ENCODE results near the gene HRAS. TPM values are rescaled to one million over a fixed set of nuclear protein-coding genes. Genes with fewer than 3 reads are reported as not detected.

HRAS gene
- polyA plus RNA-seq, 2 of the 4 experiments (the other 2 are of a cell fraction), result 56.3 to 86.9 TPM

DNA sequence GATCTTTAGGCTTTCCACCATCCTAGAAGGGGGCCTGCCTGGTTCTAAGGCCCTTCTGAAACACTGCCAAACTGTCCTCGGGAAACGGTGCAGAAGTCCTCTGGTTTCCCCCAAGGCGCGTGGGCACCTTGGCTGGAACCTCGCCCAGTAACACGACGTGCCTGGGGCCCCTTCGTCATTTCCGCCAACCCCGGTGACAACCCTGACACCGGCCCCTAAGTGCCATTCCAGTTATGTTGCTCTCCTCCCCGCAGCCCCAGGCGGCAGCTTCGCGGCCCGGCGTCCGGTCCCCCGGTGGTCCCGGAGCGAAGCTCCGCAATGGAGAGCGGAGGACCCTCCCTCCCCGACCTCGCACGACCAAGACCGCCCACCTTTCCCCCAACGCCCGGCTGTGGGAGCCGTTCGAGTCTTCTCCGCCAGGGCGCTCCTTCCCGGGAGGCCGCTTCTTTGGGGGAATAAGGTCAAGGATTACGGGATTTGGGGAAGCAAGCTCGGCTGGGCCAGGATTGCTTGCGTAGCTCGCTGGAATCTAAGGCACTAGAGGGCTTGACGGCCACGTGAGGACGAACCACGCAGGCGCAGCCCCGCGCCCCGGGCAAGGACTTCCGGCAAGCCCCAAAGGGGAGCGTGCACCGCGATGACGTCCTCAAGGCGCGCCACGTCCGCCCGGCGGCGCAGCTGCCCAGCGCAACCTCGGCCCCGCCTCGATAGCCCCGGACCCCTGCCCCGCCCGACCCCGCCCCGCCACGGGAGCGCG lies 29.0 kb downstream of the HRAS start (continued):
- no peak for TF ChIP-seq RAD21 (conservative IDR thresholded peaks at IDR 0.05 in 1 of 2, IDR thresholded peaks at IDR 0.05 in 1 of 2)
- TF ChIP-seq, protein P1, sequence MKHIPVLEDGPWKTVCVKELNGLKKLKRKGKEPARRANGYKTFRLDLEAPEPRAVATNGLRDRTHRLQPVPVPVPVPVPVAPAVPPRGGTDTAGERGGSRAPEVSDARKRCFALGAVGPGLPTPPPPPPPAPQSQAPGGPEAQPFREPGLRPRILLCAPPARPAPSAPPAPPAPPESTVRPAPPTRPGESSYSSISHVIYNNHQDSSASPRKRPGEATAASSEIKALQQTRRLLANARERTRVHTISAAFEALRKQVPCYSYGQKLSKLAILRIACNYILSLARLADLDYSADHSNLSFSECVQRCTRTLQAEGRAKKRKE (CRISPR knock-in tag; IDR thresholded peaks at IDR 0.05; ENCODE audit: low read depth), result peak; percentile 3; the same call in 1 of the 2 replicates
- no peak for TF ChIP-seq SMC3 (IDR thresholded peaks at IDR 0.05)
- TF ChIP-seq HOXA7 (CRISPR knock-in tag; IDR thresholded peaks at IDR 0.05), result 0 out of 2 replicates have a peak, but pooled peaks have one; percentile 81
- no peak for TF ChIP-seq ZFP36 (IDR thresholded peaks at IDR 0.05; ENCODE audit: borderline replicate concordance, partially characterized antibody)
- no peak for TF ChIP-seq CHD2 (IDR thresholded peaks at IDR 0.05; ENCODE audit: low read length, partially characterized antibody)
- no peak for TF ChIP-seq CBX8 (IDR thresholded peaks at IDR 0.05)
- no peak for TF ChIP-seq SREBF2 (IDR thresholded peaks at IDR 0.05)
- TF ChIP-seq HOXB5 (CRISPR knock-in tag; IDR thresholded peaks at IDR 0.05), result 0 out of 2 replicates have a peak, but pooled peaks have one; percentile 23
- no peak for TF ChIP-seq HES2 (IDR thresholded peaks at IDR 0.05)
- no peak for TF ChIP-seq CBX2 (IDR thresholded peaks at IDR 0.05; ENCODE audit: borderline replicate concordance, low read depth)
- 0 out of 2 replicates have a peak, but pooled peaks have one; percentile 30 for TF ChIP-seq FOSB (CRISPR knock-in tag; IDR thresholded peaks at IDR 0.05)
- TF ChIP-seq HEYL (CRISPR knock-in tag; IDR thresholded peaks at IDR 0.05), result no peak
- TF ChIP-seq, protein P2, sequence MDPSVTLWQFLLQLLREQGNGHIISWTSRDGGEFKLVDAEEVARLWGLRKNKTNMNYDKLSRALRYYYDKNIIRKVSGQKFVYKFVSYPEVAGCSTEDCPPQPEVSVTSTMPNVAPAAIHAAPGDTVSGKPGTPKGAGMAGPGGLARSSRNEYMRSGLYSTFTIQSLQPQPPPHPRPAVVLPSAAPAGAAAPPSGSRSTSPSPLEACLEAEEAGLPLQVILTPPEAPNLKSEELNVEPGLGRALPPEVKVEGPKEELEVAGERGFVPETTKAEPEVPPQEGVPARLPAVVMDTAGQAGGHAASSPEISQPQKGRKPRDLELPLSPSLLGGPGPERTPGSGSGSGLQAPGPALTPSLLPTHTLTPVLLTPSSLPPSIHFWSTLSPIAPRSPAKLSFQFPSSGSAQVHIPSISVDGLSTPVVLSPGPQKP (IDR thresholded peaks at IDR 0.05; ENCODE audit: low read depth, low read length), result 0 out of 2 replicates have a peak, but pooled peaks have one; percentile 17
- TF ChIP-seq MYC (IDR thresholded peaks at IDR 0.05; ENCODE audit: borderline replicate concordance, low read length), result peak; percentile 95
- no peak for TF ChIP-seq KDM5A (IDR thresholded peaks at IDR 0.05)
- TF ChIP-seq ESRRA (IDR thresholded peaks at IDR 0.05; ENCODE audit: borderline replicate concordance, low read length), result no peak

DNA sequence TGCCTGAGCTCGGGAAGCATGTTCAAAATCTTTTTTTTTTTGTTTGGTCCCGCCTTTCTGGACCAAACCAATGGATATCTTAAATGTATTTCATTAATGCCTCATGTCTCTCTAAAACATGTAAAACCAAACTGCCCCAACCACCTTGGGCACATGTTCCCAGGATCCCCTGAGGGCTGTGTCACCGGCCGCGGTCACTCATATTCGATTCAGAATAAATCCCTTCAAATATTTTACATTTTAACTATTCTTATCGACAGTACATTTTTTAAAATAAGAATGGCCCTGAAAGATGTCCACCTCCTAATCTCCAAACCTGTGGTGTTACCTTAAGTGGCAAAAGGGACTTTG lies 30.4 kb downstream of the HRAS start:
- FAIRE-seq (no peak), DNase-seq (ENCODE audit: low read depth in 1 of 2, low spot score in 1 of 2) (no peak), ATAC-seq (no peak)
- ChIA-PET CTCF (interaction anchor here (1.1 to 7.4 kb wide), 2 partner anchors 13 to 57 kb away, joined by 3 to 55 read pairs; no protein-coding TSS in a partner anchor), POLR2A (no interaction called here)
- peak overlapping the region; percentile 97; a peak in 4 of 6 replicates for H3K27ac ChIP-seq
- no peaks in the 10 kb centered on the region for H3K9me3 ChIP-seq
- TF ChIP-seq ESRRA (IDR thresholded peaks at IDR 0.05; ENCODE audit: borderline replicate concordance, low read length) (no peak), JUN (IDR thresholded peaks at IDR 0.05) (no peak), HDAC2 (IDR thresholded peaks at IDR 0.05) (no peak), ZC3H11A (IDR thresholded peaks at IDR 0.05) (no peak), FOSL2 (IDR thresholded peaks at IDR 0.05) (no peak), FOSL2 (CRISPR knock-in tag; IDR thresholded peaks at IDR 0.05) (no peak)
- TF ChIP-seq, protein P3, sequence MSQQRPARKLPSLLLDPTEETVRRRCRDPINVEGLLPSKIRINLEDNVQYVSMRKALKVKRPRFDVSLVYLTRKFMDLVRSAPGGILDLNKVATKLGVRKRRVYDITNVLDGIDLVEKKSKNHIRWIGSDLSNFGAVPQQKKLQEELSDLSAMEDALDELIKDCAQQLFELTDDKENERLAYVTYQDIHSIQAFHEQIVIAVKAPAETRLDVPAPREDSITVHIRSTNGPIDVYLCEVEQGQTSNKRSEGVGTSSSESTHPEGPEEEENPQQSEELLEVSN (IDR thresholded peaks at IDR 0.05; ENCODE audit: borderline replicate concordance, low read depth), result no peak
- peaks cover 15% of the 10 kb centered on the region; the same call in 2 of the 3 replicates for H3K4me1 ChIP-seq
- peak overlapping the region; percentile 83; the same call in 2 of the 3 replicates for H3K4me3 ChIP-seq
- H3K4me2 ChIP-seq, result peak overlapping the region; percentile 88
- 88% methylated on average over 7 of the region's 7 CpGs for WGBS (ENCODE audit: missing lambda C conversion rate)

All from A549 (cell line).